GM23338 (cell line): ENCODE results near the gene DMRTB1. TPM values are rescaled to one million over a fixed set of nuclear protein-coding genes. Genes with fewer than 3 reads are reported as not detected.

Source experiments
- ATAC-seq: fragments of 200-7000 bp; cut with Tn5 transposase; 3 replicates; pipeline ENCODE4 v1.9.1; 2020
- DNase-seq: peaks from one replicate; pipeline ENCODE4 v3.0.0-alpha.2; 2015; ENCODE audit warnings: low spot score
- H2AFZ ChIP-seq: fragments of 200-600 bp; sonication (generic); 2 replicates; pipeline ENCODE4 v1.8.0; 2016; ENCODE audit warnings: antibody characterized with exemption, mild to moderate bottlenecking, moderate library complexity
- H3F3A ChIP-seq: fragments of 200-600 bp; sonication (generic); replicated peaks from 2 replicates; pipeline ENCODE4 v1.8.0; 2017; ENCODE audit warnings: antibody characterized with exemption, mixed run types, low read depth
- H3K27ac ChIP-seq: fragments of 200-600 bp; sonication (generic); 2 replicates; pipeline ENCODE4 v1.6.1; 2016; ENCODE audit warnings: low read depth
- H3K27me3 ChIP-seq: fragments of 200-600 bp; sonication (generic); 2 replicates; pipeline ENCODE4 v1.8.0; 2016; ENCODE audit warnings: mild to moderate bottlenecking, mixed run types, moderate library complexity; ENCODE audit not compliant: insufficient read depth
- H3K36me3 ChIP-seq: fragments of 200-600 bp; sonication (generic); 2 replicates; pipeline ENCODE4 v1.8.0; 2016; ENCODE audit warnings: mild to moderate bottlenecking; ENCODE audit not compliant: insufficient read depth
- H3K4me1 ChIP-seq: fragments of 200-600 bp; sonication (generic); 2 replicates; pipeline ENCODE4 v1.8.0; 2016; ENCODE audit warnings: mild to moderate bottlenecking, moderate library complexity; ENCODE audit not compliant: insufficient read depth
- H3K4me2 ChIP-seq: fragments of 200-600 bp; sonication (generic); 2 replicates; pipeline ENCODE4 v1.7.1; 2017; ENCODE audit warnings: mixed run types
- H3K4me3 ChIP-seq: fragments of 200-600 bp; sonication (generic); 2 replicates; pipeline ENCODE4 v1.6.1; 2016; ENCODE audit warnings: mixed run types
- H3K79me2 ChIP-seq: fragments of 200-600 bp; sonication (generic); replicated peaks from 2 replicates; pipeline ENCODE4 v1.8.0; 2017; ENCODE audit warnings: mild to moderate bottlenecking; ENCODE audit not compliant: insufficient read depth
- H3K9me2 ChIP-seq: fragments of 200-600 bp; sonication (generic); 2 replicates; pipeline ENCODE4 v1.8.0; 2017; ENCODE audit not compliant: insufficient read depth
- H4K20me1 ChIP-seq: fragments of 200-600 bp; sonication (generic); replicated peaks from 2 replicates; pipeline ENCODE4 v1.8.0; 2017; ENCODE audit warnings: mild to moderate bottlenecking; ENCODE audit not compliant: insufficient read depth
- H3K27ac Mint-ChIP-seq: 2 replicates; pipeline ENCODE4 v1.8.0; 2020; ENCODE audit warnings: inconsistent platforms, mild to moderate bottlenecking, moderate library complexity, mixed read lengths
- H3K27me3 Mint-ChIP-seq: 3 replicates; pipeline ENCODE4 v1.8.0; 2022; ENCODE audit warnings: low read depth, mild to moderate bottlenecking, moderate library complexity, mixed read lengths, inconsistent platforms; ENCODE audit not compliant: insufficient read depth, poor library complexity
- H3K36me3 Mint-ChIP-seq: 3 replicates; pipeline ENCODE4 v1.8.0; 2021; ENCODE audit warnings: low read depth, mild to moderate bottlenecking, inconsistent platforms, moderate library complexity, mixed read lengths
- H3K4me1 Mint-ChIP-seq: 3 replicates; pipeline ENCODE4 v1.8.0; 2020; ENCODE audit warnings: mild to moderate bottlenecking, inconsistent platforms, mixed read lengths
- H3K4me3 Mint-ChIP-seq: 3 replicates; pipeline ENCODE4 v1.8.0; 2021; ENCODE audit warnings: moderate library complexity, mild to moderate bottlenecking, inconsistent platforms, mixed read lengths
- H3K9me3 Mint-ChIP-seq: 3 replicates; pipeline ENCODE4 v1.8.0; 2020; ENCODE audit warnings: moderate library complexity, mild to moderate bottlenecking, inconsistent platforms, mixed read lengths
- CREB1 ChIP-seq: fragments of 250-450 bp; sonication (Bioruptor Pico); IDR thresholded peaks from 2 replicates; pipeline ENCODE4 v1.5.0; 2020; ENCODE audit warnings: low read depth, mild to moderate bottlenecking, moderate library complexity
- EZH2 ChIP-seq: fragments of 200-600 bp; sonication (generic); IDR thresholded peaks from one replicate; pipeline ENCODE4 v1.8.0; 2017; ENCODE audit warnings: antibody characterized with exemption, mild to moderate bottlenecking, low read depth; ENCODE audit not compliant: unreplicated experiment
- EZH2phosphoT487 ChIP-seq: fragments of 200-600 bp; sonication (generic); IDR thresholded peaks from one replicate; pipeline ENCODE4 v1.8.1; 2018; ENCODE audit warnings: antibody characterized with exemption; ENCODE audit not compliant: unreplicated experiment
- JUNB ChIP-seq: IDR thresholded peaks from one replicate; pipeline ENCODE4 v1.6.1; 2016; ENCODE audit warnings: antibody characterized with exemption; ENCODE audit not compliant: unreplicated experiment
- NANOG ChIP-seq: IDR thresholded peaks from 2 replicates; pipeline ENCODE4 v1.6.1; 2016; ENCODE audit warnings: antibody characterized with exemption, borderline replicate concordance
- POLR2AphosphoS5 ChIP-seq: IDR thresholded peaks from 2 replicates; pipeline ENCODE4 v1.6.1; 2016; ENCODE audit warnings: antibody characterized with exemption, low read depth
- STAT1 ChIP-seq: IDR thresholded peaks from one replicate; pipeline ENCODE4 v1.6.1; 2016; ENCODE audit warnings: antibody characterized with exemption; ENCODE audit not compliant: unreplicated experiment
- ZNF114 ChIP-seq: fragments of 250-450 bp; sonication (Bioruptor Pico); IDR thresholded peaks from 2 replicates; pipeline ENCODE4 v1.5.0; 2020; ENCODE audit warnings: mild to moderate bottlenecking, moderate library complexity
- ZNF331 ChIP-seq: fragments of 250-450 bp; sonication (Bioruptor Pico); IDR thresholded peaks from 2 replicates; pipeline ENCODE4 v1.5.0; 2020; ENCODE audit warnings: low read depth, mild to moderate bottlenecking, moderate library complexity
- polyA plus RNA-seq: library from polyadenylated mRNA; unstranded; fragments of >200 nt; fragmentation: Nextera tagmentation; extraction: Ambion mirVana; gene quantifications from 2 replicates; pipeline ENCODE4 v1.2.1, GENCODE V29; 2016
- total RNA-seq: library from RNA; depleted of rRNA; stranded (reverse); fragments of >200 nt; shearing (Covaris generic); gene quantifications from 2 replicates; pipeline ENCODE4 v1.2.3, GENCODE V29; 2014
- TF ChIP-seq, protein P1 (sequence below): fragments of 250-450 bp; sonication (Bioruptor Pico); IDR thresholded peaks from 2 replicates; pipeline ENCODE4 v1.5.0; 2020; ENCODE audit warnings: mild to moderate bottlenecking, moderate library complexity
- TF ChIP-seq, protein P2 (sequence below): IDR thresholded peaks from 2 replicates; pipeline ENCODE4 v1.6.1; 2016; ENCODE audit warnings: antibody characterized with exemption
- TF ChIP-seq, protein P3 (sequence below), 2 experiments: fragments of 200-600 bp in 1 of 2; sonication (generic) in 1 of 2; conservative IDR thresholded peaks; 2 replicates each; pipeline versions ENCODE4 v1.5.1 to v1.6.1; 2016 to 2017; ENCODE audit warnings: antibody characterized with exemption in 2 of 2, low read depth in 2 of 2, mild to moderate bottlenecking in 2 of 2, moderate library complexity in 1 of 2
- TF ChIP-seq, protein P4 (sequence below): IDR thresholded peaks from one replicate; pipeline ENCODE4 v1.6.1; 2018; ENCODE audit warnings: antibody characterized with exemption; ENCODE audit not compliant: unreplicated experiment

DMRTB1 gene
- total and polyA plus RNA-seq, 2 experiments from 2014 or later: 0.27 to 1.2 TPM

DNA sequence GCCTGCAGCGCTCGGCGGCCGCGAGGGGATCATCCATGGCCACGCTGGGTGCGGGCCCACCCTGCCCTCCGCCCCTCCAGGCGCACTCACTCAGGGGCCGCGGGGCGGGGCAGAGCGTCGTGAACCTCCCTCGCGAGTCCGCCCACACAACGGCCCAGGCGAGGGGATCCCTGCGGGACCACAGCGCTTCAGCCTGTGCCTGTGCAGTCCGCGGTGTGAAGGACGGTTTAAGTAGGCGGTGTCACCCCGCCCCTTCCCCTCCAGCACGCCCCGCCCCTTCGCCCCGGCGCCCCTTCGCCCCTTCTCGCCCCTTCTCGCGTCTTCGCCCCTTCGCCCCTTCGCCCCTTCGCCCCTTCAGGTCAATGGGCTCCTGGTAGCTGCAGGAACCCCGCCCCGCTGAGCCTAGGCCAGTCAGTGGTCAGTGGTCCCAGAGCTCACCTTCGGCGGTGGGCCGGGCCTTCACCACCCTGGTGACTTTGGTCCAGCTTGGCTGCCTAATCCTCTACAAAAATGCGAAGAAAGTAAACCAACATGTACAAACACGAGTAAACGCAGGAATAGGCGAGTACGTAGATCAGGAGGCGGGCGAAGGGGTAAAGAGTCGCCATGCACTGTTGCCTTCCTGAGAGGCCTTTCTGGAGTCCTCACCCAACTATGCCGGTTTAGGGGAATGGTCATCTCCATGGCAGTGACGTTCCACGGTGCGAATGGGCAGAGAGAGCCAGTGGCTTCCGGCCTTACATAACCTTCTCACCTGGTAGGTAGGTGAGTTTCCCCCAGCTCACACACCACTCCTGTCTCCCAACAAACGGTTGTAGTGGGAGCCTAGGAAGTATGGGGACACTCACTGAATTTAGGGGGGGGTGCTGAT, 19.6 kb upstream of the DMRTB1 start:
- Histone ChIP-seq H3K4me3 (no peak overlapping the region), H3K27me3 (no peaks in the 10 kb centered on the region), H3F3A (peaks cover 4% of the 10 kb centered on the region; the same call in 1 of the 2 replicates), H3K27ac (no peak overlapping the region), H3K4me1 (peaks cover 15% of the 10 kb centered on the region; the same call in 1 of the 2 replicates), H3K79me2 (no peaks in the 10 kb centered on the region), H4K20me1 (no peaks in the 10 kb centered on the region), H3K36me3 (0 out of 2 replicates have a peak, but pooled peaks cover 4% of the 10 kb centered on the region), H3K4me2 (no peak overlapping the region), H2AFZ (no peak overlapping the region), H3K9me2 (0 out of 2 replicates have a peak, but pooled peaks cover 4% of the 10 kb centered on the region)
- ATAC-seq (no peak), DNase-seq (no peak)
- Mint-ChIP-seq H3K36me3 (peaks cover 10% of the 10 kb centered on the region; the same call in 2 of the 3 replicates), H3K9me3 (peaks cover 6% of the 10 kb centered on the region), H3K4me3 (no peak overlapping the region), H3K27me3 (peaks cover 17% of the 10 kb centered on the region), H3K4me1 (peaks cover 56% of the 10 kb centered on the region), H3K27ac (no peak overlapping the region)
- TF ChIP-seq STAT1 (no peak), ZNF331 (CRISPR knock-in tag) (no peak), EZH2phosphoT487 (no peak), ZNF114 (no peak), NANOG (no peak), POLR2AphosphoS5 (no peak), CREB1 (no peak), EZH2 (no peak), JUNB (no peak)
- TF ChIP-seq, protein P1, sequence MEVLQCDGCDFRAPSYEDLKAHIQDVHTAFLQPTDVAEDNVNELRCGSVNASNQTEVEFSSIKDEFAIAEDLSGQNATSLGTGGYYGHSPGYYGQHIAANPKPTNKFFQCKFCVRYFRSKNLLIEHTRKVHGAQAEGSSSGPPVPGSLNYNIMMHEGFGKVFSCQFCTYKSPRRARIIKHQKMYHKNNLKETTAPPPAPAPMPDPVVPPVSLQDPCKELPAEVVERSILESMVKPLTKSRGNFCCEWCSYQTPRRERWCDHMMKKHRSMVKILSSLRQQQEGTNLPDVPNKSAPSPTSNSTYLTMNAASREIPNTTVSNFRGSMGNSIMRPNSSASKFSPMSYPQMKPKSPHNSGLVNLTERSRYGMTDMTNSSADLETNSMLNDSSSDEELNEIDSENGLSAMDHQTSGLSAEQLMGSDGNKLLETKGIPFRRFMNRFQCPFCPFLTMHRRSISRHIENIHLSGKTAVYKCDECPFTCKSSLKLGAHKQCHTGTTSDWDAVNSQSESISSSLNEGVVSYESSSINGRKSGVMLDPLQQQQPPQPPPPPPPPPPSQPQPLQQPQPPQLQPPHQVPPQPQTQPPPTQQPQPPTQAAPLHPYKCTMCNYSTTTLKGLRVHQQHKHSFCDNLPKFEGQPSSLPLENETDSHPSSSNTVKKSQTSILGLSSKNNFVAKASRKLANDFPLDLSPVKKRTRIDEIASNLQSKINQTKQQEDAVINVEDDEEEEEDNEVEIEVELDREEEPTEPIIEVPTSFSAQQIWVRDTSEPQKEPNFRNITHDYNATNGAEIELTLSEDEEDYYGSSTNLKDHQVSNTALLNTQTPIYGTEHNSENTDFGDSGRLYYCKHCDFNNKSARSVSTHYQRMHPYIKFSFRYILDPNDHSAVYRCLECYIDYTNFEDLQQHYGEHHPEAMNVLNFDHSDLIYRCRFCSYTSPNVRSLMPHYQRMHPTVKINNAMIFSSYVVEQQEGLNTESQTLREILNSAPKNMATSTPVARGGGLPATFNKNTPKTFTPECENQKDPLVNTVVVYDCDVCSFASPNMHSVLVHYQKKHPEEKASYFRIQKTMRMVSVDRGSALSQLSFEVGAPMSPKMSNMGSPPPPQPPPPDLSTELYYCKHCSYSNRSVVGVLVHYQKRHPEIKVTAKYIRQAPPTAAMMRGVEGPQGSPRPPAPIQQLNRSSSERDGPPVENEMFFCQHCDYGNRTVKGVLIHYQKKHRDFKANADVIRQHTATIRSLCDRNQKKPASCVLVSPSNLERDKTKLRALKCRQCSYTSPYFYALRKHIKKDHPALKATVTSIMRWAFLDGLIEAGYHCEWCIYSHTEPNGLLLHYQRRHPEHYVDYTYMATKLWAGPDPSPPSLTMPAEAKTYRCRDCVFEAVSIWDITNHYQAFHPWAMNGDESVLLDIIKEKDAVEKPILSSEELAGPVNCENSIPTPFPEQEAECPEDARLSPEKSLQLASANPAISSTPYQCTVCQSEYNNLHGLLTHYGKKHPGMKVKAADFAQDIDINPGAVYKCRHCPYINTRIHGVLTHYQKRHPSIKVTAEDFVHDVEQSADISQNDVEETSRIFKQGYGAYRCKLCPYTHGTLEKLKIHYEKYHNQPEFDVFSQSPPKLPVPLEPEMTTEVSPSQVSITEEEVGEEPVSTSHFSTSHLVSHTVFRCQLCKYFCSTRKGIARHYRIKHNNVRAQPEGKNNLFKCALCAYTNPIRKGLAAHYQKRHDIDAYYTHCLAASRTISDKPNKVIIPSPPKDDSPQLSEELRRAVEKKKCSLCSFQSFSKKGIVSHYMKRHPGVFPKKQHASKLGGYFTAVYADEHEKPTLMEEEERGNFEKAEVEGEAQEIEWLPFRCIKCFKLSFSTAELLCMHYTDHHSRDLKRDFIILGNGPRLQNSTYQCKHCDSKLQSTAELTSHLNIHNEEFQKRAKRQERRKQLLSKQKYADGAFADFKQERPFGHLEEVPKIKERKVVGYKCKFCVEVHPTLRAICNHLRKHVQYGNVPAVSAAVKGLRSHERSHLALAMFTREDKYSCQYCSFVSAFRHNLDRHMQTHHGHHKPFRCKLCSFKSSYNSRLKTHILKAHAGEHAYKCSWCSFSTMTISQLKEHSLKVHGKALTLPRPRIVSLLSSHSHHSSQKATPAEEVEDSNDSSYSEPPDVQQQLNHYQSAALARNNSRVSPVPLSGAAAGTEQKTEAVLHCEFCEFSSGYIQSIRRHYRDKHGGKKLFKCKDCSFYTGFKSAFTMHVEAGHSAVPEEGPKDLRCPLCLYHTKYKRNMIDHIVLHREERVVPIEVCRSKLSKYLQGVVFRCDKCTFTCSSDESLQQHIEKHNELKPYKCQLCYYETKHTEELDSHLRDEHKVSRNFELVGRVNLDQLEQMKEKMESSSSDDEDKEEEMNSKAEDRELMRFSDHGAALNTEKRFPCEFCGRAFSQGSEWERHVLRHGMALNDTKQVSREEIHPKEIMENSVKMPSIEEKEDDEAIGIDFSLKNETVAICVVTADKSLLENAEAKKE (CRISPR knock-in tag): no peak
- TF ChIP-seq, protein P2, sequence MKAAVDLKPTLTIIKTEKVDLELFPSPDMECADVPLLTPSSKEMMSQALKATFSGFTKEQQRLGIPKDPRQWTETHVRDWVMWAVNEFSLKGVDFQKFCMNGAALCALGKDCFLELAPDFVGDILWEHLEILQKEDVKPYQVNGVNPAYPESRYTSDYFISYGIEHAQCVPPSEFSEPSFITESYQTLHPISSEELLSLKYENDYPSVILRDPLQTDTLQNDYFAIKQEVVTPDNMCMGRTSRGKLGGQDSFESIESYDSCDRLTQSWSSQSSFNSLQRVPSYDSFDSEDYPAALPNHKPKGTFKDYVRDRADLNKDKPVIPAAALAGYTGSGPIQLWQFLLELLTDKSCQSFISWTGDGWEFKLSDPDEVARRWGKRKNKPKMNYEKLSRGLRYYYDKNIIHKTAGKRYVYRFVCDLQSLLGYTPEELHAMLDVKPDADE: no peak
- TF ChIP-seq, protein P3, sequence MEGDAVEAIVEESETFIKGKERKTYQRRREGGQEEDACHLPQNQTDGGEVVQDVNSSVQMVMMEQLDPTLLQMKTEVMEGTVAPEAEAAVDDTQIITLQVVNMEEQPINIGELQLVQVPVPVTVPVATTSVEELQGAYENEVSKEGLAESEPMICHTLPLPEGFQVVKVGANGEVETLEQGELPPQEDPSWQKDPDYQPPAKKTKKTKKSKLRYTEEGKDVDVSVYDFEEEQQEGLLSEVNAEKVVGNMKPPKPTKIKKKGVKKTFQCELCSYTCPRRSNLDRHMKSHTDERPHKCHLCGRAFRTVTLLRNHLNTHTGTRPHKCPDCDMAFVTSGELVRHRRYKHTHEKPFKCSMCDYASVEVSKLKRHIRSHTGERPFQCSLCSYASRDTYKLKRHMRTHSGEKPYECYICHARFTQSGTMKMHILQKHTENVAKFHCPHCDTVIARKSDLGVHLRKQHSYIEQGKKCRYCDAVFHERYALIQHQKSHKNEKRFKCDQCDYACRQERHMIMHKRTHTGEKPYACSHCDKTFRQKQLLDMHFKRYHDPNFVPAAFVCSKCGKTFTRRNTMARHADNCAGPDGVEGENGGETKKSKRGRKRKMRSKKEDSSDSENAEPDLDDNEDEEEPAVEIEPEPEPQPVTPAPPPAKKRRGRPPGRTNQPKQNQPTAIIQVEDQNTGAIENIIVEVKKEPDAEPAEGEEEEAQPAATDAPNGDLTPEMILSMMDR (conservative IDR thresholded peaks at IDR 0.05; ENCODE audit: low read depth in 2 of 2): no peak
- TF ChIP-seq, protein P4, sequence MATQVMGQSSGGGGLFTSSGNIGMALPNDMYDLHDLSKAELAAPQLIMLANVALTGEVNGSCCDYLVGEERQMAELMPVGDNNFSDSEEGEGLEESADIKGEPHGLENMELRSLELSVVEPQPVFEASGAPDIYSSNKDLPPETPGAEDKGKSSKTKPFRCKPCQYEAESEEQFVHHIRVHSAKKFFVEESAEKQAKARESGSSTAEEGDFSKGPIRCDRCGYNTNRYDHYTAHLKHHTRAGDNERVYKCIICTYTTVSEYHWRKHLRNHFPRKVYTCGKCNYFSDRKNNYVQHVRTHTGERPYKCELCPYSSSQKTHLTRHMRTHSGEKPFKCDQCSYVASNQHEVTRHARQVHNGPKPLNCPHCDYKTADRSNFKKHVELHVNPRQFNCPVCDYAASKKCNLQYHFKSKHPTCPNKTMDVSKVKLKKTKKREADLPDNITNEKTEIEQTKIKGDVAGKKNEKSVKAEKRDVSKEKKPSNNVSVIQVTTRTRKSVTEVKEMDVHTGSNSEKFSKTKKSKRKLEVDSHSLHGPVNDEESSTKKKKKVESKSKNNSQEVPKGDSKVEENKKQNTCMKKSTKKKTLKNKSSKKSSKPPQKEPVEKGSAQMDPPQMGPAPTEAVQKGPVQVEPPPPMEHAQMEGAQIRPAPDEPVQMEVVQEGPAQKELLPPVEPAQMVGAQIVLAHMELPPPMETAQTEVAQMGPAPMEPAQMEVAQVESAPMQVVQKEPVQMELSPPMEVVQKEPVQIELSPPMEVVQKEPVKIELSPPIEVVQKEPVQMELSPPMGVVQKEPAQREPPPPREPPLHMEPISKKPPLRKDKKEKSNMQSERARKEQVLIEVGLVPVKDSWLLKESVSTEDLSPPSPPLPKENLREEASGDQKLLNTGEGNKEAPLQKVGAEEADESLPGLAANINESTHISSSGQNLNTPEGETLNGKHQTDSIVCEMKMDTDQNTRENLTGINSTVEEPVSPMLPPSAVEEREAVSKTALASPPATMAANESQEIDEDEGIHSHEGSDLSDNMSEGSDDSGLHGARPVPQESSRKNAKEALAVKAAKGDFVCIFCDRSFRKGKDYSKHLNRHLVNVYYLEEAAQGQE: no peak
